ENCODE measurements around the gene PINK1.

GRCh38 chr1:20699558-20699957, 66.3 kb downstream of the PINK1 start:
- no peak for TF ChIP-seq CTCF (conservative IDR thresholded peaks at IDR 0.05 in 1 of 2, IDR thresholded peaks at IDR 0.05 in 1 of 2; ENCODE audit: low read depth in 1 of 2, low read length in 2 of 2)
- TF ChIP-seq EZH2 (IDR thresholded peaks at IDR 0.05; ENCODE audit: low read length, missing control alignments) = no peak
